ENCODE data around the gene CDH4.

The CDH4 gene

DNA sequence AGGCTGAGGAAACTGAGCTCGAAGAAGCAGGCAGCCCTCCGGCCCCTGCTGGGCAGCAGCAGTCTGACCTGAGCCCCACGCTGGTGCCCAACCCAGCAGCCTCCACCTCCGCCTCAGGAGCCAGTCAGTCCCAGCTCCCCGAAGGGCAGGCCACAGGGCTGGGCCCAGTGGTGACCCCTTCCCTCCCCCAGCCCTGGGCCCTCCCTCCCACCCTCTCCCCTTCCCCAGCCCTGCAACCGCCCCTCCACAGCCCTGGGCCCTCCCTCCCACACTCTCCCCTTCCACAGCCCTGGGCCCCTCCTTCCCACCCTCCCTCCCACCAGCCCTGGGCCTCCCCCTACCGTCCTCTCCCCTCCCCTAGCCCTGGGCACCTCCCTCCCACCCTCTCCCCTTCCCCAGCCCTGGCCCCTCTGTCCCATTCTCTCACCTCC is 698.6 kb downstream of the CDH4 start:
- TF ChIP-seq, protein P1, sequence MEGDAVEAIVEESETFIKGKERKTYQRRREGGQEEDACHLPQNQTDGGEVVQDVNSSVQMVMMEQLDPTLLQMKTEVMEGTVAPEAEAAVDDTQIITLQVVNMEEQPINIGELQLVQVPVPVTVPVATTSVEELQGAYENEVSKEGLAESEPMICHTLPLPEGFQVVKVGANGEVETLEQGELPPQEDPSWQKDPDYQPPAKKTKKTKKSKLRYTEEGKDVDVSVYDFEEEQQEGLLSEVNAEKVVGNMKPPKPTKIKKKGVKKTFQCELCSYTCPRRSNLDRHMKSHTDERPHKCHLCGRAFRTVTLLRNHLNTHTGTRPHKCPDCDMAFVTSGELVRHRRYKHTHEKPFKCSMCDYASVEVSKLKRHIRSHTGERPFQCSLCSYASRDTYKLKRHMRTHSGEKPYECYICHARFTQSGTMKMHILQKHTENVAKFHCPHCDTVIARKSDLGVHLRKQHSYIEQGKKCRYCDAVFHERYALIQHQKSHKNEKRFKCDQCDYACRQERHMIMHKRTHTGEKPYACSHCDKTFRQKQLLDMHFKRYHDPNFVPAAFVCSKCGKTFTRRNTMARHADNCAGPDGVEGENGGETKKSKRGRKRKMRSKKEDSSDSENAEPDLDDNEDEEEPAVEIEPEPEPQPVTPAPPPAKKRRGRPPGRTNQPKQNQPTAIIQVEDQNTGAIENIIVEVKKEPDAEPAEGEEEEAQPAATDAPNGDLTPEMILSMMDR (conservative IDR thresholded peaks at IDR 0.05; ENCODE audit: low read depth) = no peak

DNA sequence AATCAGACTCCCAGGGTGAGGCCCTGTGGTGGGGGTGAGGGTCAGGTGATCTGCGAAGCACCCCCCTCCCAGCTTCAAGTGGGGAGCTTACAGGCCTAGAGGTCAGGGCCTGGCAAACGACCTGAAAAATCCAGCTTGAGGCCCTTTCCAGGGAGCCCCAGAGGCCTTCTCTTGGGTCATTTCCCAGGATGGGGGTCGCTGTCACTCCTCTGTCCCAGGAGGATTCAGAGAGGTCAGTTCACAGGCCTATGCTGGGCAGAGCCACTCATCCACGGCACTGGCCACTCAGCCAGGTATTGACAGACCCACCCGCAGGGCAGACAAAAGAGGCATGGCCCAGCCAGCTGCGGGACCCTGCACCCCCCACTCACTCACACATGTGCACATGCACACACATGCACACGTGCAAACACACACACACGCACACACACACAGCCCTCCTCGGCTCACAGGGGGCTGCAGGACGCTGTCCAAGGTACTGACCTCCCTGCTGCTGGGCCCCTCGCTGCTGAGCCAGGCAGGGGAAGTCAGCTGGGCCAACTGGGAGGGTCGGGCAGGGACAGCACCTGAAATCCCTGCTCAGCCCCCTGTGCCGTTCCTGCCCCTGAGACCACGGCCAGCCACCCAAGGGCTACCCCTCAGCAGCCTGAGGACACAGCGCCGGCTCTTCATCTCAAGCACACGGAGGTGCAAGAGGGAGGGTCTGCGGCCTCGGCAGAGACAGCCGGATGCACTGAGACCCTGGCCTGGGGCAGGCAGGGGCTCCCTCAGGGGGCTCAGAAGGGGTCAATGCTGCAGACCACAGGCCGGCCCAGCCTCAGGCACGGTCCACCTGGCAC is 699.9 kb downstream of the CDH4 start:
- H3K27ac ChIP-seq = no peak overlapping the region
- ChIA-PET CTCF (interaction anchor here (0.6 kb wide), 2 partner anchors 16 to 325 kb away, joined by 4 to 5 read pairs; no protein-coding TSS in a partner anchor), POLR2A (ENCODE audit: low non-redundant PET) (no interaction called here)
- TF ChIP-seq, protein P1 (conservative IDR thresholded peaks at IDR 0.05; ENCODE audit: low read depth) = no peak
- DNase-seq (ENCODE audit: low spot score) = no peak

More for the DNA sequence above, 698.6 kb downstream of the CDH4 start:
- no peak overlapping the region for H3K27ac ChIP-seq
- ChIA-PET CTCF (interaction anchor here (0.6 kb wide), 1 partner anchor 10 kb away, joined by 6 read pairs; no protein-coding TSS in a partner anchor), POLR2A (ENCODE audit: low non-redundant PET) (no interaction called here)
- no peak for DNase-seq (ENCODE audit: low spot score)

DNA sequence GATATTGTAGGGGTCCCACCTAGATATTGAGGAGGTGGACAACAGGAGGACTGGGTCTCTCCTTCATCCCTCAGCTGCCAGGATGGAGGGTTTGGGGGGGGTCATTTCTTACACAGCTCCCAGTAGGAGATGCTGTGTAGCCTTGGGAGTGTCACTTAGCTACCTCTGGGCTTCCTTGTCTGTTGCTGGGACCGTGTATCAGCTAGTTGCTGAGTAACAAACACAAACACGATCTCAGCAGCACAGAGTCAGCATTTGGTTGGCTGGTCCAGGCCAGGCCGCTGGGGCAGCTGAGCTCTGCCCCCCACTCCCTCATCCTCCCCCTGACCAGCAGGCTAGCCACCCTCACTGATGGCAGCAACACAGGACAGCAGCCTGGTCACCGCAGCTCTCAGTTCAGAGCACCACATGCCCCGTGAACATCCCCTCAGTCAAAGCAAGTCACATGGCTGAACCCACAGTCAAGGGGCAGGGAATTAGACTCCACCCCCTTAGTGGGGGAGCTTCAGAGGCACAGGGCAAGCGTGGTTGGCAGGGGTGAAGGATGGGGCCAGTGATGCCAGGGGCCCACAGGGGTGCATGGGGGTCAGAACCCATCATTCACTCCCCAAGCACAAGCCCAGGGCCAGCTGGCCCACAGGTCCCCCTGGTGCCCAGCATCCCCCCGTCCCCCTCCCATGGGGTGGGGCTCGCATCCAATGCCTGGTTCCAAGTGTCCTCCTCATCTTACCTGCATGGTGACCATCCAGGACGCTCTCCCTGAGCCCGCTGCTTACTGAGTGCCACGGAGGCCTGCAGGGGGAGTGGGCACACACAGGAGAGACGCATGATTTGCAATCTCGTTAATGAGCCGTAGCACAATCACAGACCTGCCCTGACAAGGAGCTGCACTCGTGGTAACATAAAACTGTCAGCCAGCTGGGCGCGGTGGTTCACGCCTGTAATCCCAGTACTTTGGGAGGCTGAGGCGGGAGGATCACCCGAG is 701.3 kb downstream of the CDH4 start:
- POLR2A ChIA-PET (ENCODE audit: low non-redundant PET) = no interaction called here
- CTCF ChIA-PET = interaction anchor here (0.6 to 1.0 kb wide), 2 partner anchors 57 to 316 kb away, joined by 3 to 6 read pairs; no protein-coding TSS in a partner anchor
- no peak for DNase-seq (ENCODE audit: low spot score)
- H3K27ac ChIP-seq = no peak overlapping the region
- TF ChIP-seq, protein P1 (conservative IDR thresholded peaks at IDR 0.05; ENCODE audit: low read depth) = no peak

DNA sequence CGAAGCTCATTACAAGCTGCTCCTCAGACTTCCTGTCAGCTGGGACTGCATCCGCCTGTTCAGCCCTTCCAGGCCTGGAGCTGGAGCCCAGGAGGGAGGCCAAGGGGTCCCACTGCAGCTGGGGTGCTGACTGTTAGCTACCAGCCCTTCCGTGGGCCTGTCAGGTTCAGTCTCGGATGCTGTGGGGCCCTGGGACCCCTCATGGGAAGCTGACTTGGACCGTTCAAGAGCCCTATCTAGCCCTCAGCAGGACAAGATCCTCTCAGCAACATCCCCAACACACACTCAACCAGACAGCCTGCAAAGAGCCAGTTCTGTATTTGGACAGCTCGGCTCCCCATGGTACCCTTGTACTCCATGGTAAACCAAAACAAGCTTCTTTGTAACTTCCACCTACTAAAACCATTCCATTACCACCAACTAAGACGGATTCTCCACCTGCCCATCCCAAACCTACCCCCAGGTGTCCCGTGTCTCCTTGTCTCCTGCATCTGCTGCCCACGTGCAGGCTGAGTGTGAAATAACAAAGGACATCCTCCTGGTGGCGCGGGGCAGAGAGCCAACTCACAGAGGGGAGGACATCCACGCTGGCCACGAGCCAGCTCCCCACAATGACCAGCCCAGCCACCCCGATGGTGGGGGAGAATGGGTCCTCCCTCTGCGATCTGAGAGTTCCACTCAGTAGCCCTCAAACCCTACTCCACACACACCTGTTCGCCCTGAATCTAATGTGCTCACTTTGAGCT is 702.4 kb downstream of the CDH4 start:
- no peak for DNase-seq (ENCODE audit: low spot score)
- POLR2A ChIA-PET (ENCODE audit: low non-redundant PET) = interaction anchor here (0.5 kb wide), 1 partner anchor 256 kb away, joined by 3 read pairs; no protein-coding TSS in a partner anchor
- CTCF ChIA-PET = no interaction called here
- TF ChIP-seq, protein P1 (conservative IDR thresholded peaks at IDR 0.05; ENCODE audit: low read depth) = no peak
- no peak overlapping the region for H3K27ac ChIP-seq

DNA sequence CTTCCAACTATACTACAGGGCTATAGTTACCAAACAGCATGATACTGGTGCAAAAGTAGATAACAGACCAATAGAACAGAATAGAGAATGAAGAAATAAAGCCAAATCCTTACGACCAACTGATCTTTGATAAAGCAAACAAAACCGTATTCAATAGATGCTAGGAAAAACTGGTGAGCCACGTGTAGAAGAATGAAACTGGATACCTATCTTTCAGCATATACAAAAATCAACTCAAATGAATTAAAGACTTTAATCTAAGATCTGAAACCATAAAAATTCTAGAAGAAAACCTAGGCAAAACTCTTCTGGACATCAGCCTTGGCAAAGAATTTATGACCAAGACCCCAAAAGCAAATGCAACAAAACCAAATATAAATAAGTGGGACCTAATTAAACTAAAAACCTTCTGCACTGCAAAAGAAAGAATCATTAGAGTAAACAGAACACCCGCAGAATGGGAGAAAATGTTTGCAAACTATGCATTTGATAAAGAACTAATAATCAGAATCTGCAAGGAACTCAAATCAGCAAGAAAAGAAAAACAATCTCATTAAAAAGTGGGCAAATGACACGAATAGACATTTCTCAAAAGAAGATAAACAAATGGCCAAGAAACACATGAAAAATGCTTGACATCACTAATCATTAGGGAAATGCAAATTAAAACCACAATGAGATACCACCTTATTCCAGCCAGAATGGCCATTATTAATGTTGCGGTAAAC is 703.8 kb downstream of the CDH4 start:
- TF ChIP-seq, protein P1 (conservative IDR thresholded peaks at IDR 0.05; ENCODE audit: low read depth) = no peak
- ChIA-PET CTCF (no interaction called here), POLR2A (ENCODE audit: low non-redundant PET) (no interaction called here)
- H3K27ac ChIP-seq = no peak overlapping the region
- no peak for DNase-seq (ENCODE audit: low spot score)
